NCI-H1694 treated with DMSO at 0.1 percent for 48 hours (cell line): ENCODE measurements around the gene SBNO1.
"Not testable (repeated sequence)": the region's sequence is repeated elsewhere in the genome, so short reads cannot be mapped to it uniquely, and the experiment has no call there.

ENCODE experiments used
- DNase-seq: peaks from one replicate; lab custom pipeline; 2025; lab: John Stamatoyannopoulos, UW

SBNO1 gene

DNA sequence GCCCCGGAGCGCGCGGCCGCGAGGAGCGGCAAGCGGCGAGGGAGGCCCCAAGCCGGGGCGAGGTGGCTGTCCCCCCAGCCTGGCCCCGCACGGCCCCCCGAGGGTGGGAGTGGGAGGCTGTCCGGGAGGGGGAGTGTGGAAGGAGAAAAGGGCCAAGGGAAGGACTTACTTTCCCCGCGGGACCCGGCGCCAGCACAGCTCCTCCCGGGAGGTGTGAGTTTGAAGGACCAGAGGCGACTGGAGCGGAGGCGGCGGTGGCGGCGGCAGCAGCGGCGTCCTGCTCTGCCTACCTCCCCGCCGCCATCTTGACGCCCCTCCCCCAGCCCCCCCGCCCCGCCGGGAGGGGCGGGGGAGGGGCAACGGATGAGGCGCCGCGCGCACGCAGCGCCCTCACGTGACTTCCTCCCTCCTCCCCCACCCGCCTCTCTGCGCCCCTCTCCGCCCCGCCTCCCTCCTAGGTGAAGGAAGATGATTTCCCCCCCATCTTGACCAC, at the start of gene SBNO1:
Gene SBNO1, minus strand, starts transcription at position 316 of the 493 bp plus-strand sequence. CDS start 14,406 bp downstream, outside the sequence.
- DNase-seq = peak; percentile 68

DNA sequence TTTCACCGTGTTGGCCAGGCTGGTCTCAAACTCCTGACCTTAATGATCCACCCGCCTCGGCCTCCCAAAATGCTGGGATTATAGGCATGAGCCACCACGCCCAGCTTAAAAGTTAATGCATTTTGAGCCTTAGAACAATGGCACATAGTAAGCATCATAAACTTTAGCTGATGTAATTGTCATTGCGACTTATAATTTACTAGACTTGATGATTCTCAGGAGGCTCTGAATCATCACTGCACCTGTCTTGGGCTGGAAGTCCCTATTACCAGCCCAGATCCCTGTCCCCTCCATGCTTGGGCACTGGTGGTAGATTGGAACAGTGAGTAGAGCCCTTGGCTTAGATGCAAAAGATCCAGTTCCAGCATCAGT, 45.4 kb upstream of the SBNO1 start:
- DNase-seq = no peak

DNA sequence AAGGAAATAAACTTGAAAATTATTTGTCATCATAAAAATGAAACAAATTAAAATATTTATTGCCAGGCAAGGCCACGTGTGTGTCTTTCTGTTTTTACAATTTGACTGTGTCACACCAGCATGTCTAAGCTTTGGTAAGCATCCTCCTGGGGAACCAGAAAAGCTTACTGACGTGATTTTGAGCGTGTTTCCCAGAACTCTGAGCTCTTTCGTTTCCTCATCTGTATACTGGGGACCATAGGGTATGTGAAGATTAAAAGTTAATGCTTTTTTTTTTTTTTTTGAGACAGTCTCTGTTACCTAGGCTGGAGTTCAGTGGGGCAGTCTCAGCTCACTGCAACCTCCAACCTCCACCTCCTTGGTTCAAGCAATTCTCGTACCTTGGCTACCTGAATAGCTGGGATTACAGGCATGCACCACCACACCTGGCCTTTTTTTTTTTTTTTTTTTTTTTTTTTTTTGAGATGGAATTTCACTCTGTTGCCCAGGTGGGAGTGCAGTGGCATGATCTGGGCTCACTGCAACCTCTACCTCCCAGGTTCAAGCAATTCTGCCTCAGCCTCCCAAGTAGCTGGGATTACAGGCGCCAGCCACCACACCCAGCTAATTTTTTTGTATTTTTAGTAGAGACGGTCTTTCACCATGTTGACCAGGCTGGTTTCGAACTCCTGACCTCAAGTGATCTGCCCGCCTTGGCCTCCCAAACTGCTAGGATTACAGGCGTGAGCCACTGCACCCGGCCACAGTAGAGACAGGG, 44.8 kb upstream of the SBNO1 start:
- not testable (repeated sequence) for DNase-seq

DNA sequence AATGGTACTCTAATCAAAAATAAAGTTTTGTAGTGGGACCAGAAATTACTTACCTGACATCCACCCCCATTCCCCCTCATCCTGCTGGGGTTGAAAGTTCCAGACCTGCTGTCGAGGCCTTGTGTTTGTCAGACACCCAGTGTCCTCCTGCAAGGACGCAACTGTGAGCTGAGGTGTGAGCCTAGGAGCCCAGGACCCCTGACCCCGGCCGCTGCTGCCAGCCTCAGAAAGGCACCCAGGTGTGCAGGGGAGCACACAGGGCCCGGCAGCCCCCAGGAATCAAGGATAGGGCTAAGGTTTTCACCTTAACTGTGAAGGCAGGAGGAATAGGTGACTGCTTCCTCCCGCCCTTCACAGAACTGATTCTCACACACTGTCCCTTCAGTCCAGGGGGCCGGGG, 44.0 kb upstream of the SBNO1 start:
- not testable (repeated sequence) for DNase-seq

DNA sequence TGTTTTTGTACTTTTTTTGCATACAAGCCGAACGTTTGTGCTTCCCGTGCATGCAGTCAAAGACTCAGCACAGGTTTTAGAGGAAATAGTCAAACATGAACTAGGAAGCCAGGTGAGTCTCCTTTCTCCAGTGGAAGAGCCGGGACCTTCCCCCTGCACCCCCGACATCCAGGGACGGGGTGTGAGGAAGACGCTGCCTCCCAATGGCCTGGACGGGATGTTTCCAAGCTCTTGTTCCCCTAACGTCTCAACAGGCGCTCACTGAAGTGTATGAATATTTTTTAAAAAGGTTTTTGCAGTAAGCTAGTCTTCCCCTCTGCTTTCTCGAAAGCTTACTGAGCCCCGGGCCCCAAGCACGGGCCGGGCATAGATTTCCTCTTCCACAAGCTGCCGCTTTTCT, 43.3 kb upstream of the SBNO1 start:
- not testable (repeated sequence) for DNase-seq

DNA sequence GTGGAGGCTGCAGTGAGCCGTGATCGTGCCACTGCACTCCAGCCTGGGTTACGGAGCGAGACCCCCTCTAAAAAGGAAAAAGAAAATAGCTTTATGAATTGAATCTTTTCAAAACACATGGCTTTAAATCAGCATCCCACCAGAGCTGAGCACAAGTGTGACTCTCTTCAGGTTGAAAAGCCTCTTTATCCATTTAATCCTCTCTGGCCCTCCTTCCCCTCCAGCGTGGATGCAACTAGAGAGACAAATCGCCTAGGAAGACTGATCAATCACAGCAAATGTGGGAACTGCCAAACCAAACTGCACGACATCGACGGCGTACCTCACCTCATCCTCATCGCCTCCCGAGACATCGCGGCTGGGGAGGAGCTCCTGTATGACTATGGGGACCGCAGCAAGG, 42.6 kb upstream of the SBNO1 start:
- DNase-seq = not testable (repeated sequence)

DNA sequence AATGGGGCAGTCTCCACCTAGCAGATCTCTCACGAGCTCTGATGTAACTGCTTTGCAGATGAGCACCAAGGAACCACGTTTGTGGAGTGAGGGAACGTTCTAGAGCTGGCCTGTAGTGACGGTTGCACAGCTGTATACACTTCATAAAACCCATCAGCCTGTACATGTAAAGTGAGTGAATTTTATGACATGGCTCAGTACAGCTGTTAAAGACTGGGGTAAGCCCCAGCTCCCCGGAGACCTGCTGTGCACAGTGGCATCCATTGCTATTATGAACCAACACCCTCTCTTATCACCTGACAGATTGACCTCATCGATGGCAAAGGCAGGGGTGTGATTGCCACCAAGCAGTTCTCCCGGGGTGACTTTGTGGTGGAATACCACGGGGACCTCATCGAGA, 39.9 kb upstream of the SBNO1 start:
- DNase-seq = no peak

DNA sequence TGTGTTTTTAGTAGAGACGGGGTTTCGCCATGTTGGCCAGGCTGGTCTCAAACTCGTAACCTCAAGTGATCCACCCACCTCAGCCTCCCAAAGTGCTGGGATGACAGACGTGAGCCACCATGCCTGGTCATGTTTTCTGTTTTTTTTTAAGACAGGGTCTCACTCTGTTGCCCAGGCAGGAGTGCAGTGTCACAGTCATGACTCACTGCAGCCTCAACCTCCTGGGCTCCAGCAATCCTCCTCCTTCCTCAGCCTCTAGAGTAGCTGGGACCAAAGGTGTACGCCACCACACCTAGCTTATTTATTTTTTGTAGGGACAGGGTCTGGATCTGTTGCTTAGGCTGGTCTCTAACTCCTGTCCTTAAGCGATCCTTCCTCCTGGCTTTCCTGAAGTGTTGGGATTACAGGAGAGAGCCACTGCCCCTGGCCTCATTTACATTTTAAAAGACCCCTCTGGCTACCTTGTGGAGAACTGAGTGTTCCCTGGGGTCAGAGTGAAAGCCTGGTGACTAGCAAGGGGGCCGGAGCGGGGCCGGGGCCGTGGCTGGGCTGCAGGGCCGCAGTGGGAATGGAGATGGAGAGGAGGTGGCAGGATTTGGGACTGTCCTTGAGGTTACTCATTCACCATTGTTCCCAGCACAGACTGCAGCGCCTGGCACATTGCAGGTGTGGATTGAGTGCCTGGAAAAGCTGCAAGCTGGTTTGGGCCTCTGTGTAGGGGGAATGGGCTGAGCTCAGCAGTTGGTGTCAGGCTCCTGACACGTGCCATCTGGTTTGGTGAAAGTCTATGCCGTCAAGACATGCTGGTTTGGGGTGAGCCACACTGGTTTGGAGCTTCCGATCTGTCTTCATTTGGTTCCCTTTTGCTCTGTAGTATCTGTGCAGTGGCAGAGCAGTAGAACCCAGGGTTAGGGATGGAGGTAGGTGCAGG, 37.4 kb upstream of the SBNO1 start:
- no peak for DNase-seq

DNA sequence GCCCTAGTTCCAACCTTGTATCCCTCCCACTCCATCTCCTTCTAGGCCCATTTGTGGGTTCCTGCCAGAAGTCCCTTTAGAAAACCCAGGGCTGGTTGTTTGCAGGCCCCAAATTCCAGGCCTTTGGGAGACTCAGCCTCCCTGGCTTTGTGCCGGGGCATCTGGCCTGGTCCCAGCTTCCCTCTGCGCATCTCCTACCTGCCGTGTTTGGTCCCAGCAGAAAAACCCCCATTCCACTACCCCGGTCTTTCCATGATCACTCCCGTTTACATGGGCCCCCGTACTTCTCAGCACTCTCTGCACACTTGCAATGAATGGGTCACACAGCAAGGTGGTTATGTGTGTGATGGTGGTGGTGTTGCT, 34.6 kb upstream of the SBNO1 start:
- DNase-seq = no peak

DNA sequence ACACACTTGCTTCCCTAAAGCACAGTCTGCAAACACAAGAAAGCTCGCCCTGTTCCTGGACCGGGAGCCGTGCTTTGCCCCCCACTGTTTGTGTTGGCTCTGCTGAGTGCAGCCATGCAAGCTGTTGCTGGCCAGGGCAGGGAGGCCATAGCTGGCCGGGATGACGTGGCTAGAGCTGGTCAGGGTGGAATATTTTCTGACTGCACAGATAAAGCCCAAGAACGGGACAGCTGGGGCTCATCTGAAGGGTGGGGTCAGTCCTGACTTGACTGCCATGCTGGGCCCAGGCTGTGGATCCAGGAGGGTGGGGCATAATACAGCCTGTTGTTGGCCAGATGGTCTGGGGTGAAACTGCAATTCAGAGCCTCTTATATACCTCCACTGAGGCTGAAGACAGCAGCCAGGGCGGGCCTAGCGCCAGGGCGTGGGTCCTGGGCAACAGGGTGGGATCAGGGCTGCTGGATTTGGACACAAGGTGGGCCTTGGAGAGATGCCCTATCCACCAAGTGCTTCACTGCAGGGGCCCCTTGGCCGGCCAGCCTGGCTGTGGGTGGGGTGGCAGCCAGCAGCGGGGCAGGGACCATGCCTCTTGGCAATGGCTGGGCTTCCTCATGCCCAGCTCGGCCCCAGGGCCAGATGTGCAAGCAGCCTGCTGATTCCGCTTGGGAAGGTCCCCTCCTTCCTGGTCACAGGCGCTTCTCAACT, 34.1 kb upstream of the SBNO1 start:
- no peak for DNase-seq

DNA sequence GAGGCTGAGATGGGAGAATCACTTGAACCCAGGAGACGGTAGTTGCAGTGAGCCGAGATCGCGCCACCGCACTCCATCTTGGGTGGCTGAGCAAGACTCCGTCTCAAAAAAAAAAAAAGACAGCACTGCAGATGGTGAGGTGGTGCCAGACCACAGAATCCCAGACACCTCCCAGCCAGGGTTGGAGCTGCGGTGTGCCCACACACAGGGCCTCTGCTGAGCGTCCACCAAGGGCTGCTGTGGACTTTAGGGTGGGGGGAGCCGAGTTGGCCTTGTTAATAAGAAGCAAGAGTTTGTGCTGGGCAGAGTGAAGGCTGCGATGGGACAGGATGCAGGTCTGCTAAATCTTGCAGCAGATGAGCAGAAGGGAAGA, 33.5 kb upstream of the SBNO1 start:
- no peak for DNase-seq

DNA sequence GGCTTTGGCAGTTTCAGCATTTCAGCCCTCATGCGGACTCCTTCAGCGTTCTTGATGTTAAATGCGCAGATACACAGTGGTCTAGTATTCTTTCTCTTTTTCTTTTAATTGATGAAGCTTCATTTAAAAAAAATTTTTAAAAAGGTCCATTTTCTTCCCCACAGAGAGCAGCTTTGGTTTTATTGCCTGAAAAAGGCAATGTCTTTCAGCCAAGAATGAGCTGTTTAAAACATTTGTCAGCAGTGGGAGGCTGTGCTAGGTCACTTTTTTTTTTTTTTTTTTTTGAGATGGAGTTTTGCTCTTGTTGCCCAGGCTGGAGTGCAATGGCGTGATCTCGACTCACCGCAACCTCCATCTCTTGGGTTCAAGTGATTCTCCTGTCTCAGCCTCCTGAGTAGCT, 32.8 kb upstream of the SBNO1 start:
- no peak for DNase-seq

DNA sequence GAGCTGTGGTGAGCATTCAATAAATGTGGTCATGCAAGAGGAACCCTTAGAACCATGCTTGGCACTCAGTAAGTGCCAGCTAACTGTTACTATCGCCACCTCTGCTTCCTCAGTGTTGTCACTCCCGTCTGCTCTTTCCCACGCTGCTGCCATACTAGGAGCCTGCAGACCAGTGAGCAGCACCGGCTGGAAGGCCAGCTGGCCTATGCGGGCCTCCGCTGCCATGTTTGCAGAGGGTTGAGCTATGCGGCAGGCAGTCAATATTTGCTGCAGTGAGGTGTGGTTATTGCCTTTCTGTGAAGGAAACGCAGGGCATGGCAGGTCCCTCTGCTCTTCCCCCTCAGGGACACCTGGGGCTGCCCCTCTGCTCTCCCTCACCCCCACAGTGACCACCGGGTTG, 32.3 kb upstream of the SBNO1 start:
- no peak for DNase-seq

DNA sequence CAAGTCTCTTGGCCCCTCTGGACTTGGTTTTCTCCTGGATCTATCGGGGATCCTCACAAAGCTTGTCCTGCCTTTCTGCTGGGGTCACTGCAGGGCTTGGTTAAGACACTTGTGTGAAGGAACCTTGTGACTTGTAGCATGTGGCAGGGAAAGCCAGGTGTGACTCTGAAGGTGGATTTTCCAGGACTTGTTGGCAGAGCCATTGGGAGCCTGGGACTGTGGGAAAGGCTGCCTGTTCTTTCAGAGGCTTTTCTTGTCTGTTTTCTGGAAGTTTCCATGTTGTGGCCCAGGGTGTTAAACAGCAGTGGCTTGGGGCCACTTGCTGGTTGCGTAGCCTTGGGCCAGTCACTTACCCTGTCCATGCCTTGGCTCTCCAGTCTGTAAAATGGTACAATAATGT, 31.9 kb upstream of the SBNO1 start:
- DNase-seq = no peak

DNA sequence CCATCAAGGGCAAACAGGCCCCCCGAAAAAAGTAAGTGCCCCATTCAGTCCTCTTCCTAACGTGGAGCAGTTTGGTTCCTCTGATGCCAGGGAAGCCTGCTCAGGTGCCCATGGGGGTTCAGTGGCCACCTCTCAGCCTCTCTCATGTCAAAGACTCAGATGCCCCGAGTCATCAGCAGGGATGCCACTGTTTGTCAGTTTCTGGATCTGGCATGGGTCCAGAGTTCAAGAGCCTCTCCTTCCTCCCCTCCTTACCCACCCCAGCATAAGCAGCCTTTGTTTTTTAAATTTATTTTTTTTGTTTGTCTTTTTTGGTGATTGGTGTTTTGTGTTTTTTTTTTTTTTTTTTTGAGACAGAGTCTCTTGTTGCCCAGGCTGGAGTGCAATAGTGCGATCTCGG, 30.6 kb upstream of the SBNO1 start:
- DNase-seq = no peak

DNA sequence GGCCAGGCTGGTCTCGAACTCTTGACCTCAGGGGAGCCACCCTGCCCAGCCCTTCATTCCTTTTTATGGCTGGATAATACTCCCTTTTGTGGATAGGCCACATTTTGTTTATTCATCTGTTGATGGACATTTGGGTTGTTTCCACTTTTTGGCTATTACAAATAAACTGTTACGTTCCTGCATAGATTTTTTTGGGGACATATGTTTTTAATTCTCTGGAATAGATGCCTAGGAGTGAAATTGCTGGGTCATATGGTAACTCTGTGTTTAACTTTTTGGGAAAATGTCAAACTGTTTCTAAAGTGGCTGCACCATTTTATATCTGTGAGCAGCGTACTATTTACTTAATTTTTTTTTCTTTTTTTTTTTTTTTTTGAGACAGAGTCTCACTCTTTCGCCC, 29.1 kb upstream of the SBNO1 start:
- DNase-seq = no peak

DNA sequence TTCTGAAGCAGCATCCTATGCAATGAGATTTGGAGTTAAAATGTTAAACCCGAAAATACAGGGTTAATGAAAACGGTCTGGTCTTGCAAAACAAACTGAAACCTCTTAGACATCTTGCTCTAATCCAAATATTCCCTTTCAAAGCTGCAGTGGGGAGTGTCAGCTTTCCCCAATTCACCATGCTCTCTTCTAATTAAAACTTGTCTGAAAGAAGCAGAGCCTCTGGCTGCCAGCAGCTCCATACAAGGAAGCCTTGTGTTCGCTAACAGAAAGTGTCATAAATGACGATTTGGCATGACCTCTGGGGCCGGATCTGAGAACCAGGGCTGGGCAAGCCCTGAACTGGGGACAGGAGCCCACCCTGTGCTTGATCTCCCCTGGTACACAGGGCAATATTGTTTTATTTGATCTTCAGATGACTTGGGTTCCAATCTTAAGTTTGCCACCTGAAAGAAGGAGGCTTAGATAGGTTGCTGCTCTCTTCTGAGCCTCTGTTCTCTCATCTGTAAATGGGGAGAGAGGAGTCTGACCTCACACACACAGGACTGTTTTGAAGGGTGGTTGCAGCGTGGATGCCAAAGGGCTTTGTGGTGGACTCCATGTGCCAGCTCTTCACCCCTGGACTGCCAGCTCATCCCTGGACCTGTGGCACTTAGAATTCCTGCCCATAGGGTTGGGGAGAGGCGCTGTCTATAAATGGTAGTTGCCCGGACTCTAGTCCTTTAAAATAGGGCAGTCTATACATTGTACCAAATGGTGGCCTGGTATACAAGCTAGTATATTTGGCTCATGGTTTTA, 27.1 kb upstream of the SBNO1 start:
- no peak for DNase-seq

DNA sequence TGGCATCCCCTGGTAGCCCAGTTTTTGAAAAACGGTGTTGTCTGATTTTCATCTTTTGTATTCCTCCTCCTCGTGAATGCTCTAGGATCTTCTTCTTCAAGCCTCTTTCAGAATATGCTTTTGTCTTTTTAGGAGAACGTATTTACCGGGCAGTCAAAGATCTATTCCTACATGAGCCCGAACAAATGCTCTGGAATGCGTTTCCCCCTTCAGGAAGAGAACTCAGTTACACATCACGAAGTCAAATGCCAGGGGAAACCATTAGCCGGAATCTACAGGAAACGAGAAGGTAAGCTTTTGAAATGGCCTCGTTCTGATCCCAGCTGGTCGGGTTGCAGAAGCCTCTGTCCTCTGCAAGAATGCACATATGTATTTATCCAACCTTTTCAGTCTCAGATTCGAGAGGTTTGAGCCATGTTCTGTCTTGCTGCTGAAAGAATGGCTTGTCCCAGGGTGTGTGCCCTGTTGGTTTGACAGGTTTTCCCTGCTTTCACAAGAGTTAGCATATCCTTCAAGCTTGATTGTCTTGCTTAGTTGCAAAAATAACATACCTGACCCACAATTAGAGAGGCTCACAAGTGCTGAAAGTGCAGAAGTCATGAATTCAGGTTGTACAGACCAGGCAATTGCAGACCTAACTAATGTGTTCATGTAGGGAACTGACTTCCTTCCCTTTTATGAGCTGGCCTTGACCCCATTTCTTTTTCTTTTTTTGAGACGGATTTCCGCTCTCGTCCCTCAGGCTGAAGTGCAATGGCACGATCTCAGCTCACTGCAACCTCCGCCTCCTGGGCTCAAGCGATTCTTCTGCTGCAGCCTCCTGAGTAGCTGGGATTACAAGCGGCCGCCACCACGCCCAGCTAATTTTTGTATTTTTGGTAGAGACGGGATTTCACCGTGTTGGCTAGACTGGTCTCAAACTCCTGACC, 26.1 kb upstream of the SBNO1 start:
- DNase-seq = no peak

DNA sequence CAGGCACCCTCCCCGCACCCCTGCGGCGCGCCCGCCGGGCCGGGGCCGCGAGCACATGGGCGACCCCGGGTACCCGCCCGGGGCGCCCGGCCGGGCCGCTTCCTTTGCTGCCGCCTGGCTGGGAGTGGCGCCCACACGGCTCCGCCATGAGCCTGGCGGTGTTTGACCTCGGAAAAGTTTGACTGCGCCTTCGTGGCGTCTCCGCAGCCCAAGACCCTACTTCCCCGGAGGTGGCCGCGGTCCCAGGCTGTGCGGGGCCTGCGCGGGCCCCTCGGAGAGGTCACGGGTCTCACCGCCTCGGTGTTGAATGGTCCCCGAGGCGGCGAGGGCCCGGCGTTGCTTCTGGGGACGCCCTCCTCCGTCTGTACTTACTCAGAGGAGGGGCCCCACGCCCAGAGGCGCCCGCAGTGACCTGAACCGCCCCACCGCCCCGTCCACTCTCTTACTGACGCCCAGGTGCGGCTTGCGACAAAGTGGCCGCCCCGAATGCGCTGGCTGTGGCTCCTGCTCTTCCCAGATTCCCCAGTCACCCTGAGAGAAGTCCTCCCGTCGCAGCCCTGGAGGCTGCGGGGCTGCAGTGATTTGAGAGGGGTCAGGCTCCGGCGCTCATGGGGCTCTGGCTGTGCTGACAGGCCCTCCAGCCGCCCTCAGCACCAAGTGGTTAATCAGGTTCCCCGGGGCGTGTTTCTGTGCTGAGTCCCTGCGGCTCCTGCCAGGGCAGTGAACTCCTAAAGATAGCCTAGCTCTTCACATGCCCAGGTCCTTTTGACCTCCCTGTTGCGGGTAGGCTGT, 25.1 kb upstream of the SBNO1 start:
- DNase-seq = no peak
